Spinal cord (tissue), 10 donors: Measurements from ENCODE around the gene PLD1. TPM values are rescaled to one million over a fixed set of nuclear protein-coding genes. Genes with fewer than 3 reads are reported as not detected.
"Not testable (repeated sequence)": the region's sequence is repeated elsewhere in the genome, so short reads cannot be mapped to it uniquely, and the experiment has no call there.

Experiments used
- DNase-seq, 6 donors: peaks; one replicate each; pipeline versions ENCODE4 v3.0.0 to v3.0.0-alpha.2; 2013 to 2015; ENCODE audit warnings: low spot score in 6 of 6, low read depth in 4 of 6
- H3K27ac ChIP-seq: one replicate; pipeline ENCODE4 v1.5.1; 2013; ENCODE audit warnings: low read depth, low read length, control low read depth
- H3K27me3 ChIP-seq: one replicate; pipeline ENCODE4 v1.6.1; 2013; ENCODE audit warnings: low read length; ENCODE audit not compliant: control insufficient read depth, insufficient read depth
- H3K36me3 ChIP-seq: one replicate; pipeline ENCODE4 v1.6.1; 2013; ENCODE audit warnings: low read length; ENCODE audit not compliant: control insufficient read depth, insufficient read depth
- H3K4me1 ChIP-seq: one replicate; pipeline ENCODE4 v1.6.1; 2013; ENCODE audit warnings: low read length; ENCODE audit not compliant: control insufficient read depth, insufficient read depth
- H3K4me3 ChIP-seq: one replicate; pipeline ENCODE4 v1.5.1; 2013; ENCODE audit warnings: low read depth, low read length, control low read depth
- H3K9me3 ChIP-seq: one replicate; pipeline ENCODE4 v1.6.1; 2013; ENCODE audit warnings: low read length; ENCODE audit not compliant: control insufficient read depth, insufficient read depth
- WGBS: methylation state at CpG from one replicate; pipeline ENCODE4 v1.1.5; 2013; ENCODE audit warnings: missing lambda C conversion rate; ENCODE audit not compliant: insufficient coverage; 5-methylcytosine and 5-hydroxymethylcytosine counted together
- polyA plus RNA-seq, 2 donors: library from polyadenylated mRNA; unstranded; fragments of 120-200 nt; gene quantifications; one replicate each; pipeline ENCODE4 v1.2.1, GENCODE V29; 2013; ENCODE audit not compliant: insufficient read length in 2 of 2
- total RNA-seq, 2 donors: library from RNA; depleted of rRNA in 1 of 2; stranded (reverse); fragments of 120-200 nt in 1 of 2; fragments of >200 nt in 1 of 2; gene quantifications; one replicate each; pipeline versions ENCODE4 v1.2.3 to v1.2.4, GENCODE V29; 2013 to 2014
- donor health status: healthy.

The PLD1 gene
- total and polyA plus RNA-seq, 4 donors: 31.1 to 92.5 (median 51.2) TPM

DNA sequence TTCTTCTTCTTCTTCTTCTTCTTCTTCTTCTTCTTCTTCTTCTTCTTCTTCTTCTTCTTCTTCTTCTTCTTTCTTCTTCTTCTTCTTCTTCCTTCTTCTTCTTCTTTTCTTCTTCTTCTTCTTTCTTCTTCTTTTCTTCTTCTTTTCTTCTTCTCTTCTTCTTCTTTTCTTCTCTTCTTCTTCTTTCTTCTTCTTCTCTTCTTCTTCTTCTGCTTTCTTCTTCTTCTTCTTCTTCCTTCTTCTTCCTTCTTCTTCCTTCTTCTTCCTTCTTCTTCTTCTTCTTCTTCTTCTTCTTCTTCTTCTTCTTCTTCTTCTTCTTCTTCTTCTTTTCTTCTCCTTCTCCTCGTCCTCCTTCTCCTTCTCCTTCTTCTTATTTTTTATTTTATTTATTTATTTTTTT, 247.8 kb downstream of the PLD1 start:
- not testable (repeated sequence) for H3K9me3 ChIP-seq, H3K4me3 ChIP-seq, DNase-seq, H3K36me3 ChIP-seq, H3K27me3 ChIP-seq, H3K27ac ChIP-seq
- peaks cover 14% of the 10 kb centered on the region for H3K4me1 ChIP-seq
- no CpG with 5 or more reads among the region's 1 CpG for WGBS

- Histone ChIP-seq H3K4me3 (no peak overlapping the region), H3K36me3 (no peaks in the 10 kb centered on the region), H3K4me1 (peaks cover 15% of the 10 kb centered on the region), H3K27ac (no peak overlapping the region), H3K9me3 (no peaks in the 10 kb centered on the region), H3K27me3 (no peaks in the 10 kb centered on the region)
- no peak for DNase-seq
- 100% methylated on average over 3 of the region's 5 CpGs for WGBS
Measured at GRCh38 chr3:171561596-171562323, 248.5 kb downstream of the PLD1 start.

- WGBS: 86% methylated on average over 6 of the region's 7 CpGs
Measured at GRCh38 chr3:171559586-171559985, 250.7 kb downstream of the PLD1 start.

DNA sequence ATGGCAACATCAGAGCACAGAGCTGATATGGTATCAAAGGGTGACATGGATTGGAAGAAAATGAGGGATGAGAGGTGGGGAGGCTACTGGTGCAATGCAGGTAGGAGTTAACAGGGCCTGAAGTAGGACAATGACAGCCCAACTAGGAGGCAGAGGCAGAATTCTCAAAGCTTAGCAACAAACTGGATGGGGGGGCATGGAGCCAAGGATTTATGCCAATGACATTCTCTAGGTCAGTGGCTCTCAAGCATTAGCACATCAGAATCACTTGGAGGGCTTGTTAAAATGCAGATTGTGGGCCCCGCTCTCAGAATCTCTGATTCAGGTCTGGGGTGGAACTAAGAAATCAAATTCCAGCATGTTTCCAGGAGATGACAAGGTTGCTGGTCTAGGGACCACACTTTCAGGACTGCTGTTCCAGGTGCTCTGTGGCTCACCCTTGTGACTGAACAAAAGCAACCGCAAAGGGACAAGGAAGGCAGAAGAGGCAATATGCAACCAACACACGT, 252.0 kb downstream of the PLD1 start:
- WGBS: 62% methylated on average over 2 of the region's 3 CpGs
- DNase-seq: peak in 1 of 6 donors; percentile 52
- Histone ChIP-seq H3K27me3 (no peaks in the 10 kb centered on the region), H3K27ac (no peak overlapping the region), H3K4me3 (no peak overlapping the region), H3K9me3 (no peaks in the 10 kb centered on the region), H3K36me3 (no peaks in the 10 kb centered on the region), H3K4me1 (peaks cover 14% of the 10 kb centered on the region)

More at GRCh38 chr3:171559586-171559985, 250.7 kb downstream of the PLD1 start:
- H3K36me3 ChIP-seq: no peaks in the 10 kb centered on the region
- DNase-seq: no peak
- no peak overlapping the region for H3K4me3 ChIP-seq
- H3K27me3 ChIP-seq: no peaks in the 10 kb centered on the region
- peaks cover 14% of the 10 kb centered on the region for H3K4me1 ChIP-seq
- H3K9me3 ChIP-seq: no peaks in the 10 kb centered on the region
- H3K27ac ChIP-seq: no peak overlapping the region

GRCh38 chr3:171557173-171557572, 253.1 kb downstream of the PLD1 start:
- H3K36me3 ChIP-seq: no peaks in the 10 kb centered on the region
- H3K4me3 ChIP-seq: no peak overlapping the region
- H3K9me3 ChIP-seq: no peaks in the 10 kb centered on the region
- no peaks in the 10 kb centered on the region for H3K27me3 ChIP-seq
- no peak for DNase-seq
- no peak overlapping the region for H3K27ac ChIP-seq
- H3K4me1 ChIP-seq: peaks cover 14% of the 10 kb centered on the region

GRCh38 chr3:171556574-171557145, 253.6 kb downstream of the PLD1 start:
- 81% methylated on average over 2 of the region's 4 CpGs for WGBS

DNA sequence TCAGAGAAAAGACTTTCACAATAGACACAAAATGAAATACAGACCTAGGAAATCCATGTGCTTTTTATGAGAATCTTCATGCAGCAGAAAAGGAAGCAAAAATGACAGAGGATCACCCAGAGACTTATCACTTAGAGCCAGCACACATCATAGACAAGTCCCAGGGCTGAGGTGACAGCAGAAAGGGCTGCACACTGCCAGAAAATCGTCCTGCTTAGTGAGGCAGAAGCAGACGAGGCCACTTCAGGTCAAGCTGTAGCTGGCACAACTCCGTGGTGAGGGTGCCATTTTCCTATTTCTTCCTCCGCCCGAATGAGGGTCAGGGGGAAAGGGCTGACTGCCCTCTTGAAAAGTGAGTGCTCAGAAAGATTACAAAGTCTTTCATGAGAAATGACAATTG, 254.1 kb downstream of the PLD1 start:
- no peak overlapping the region for H3K4me3 ChIP-seq
- H3K9me3 ChIP-seq: no peaks in the 10 kb centered on the region
- WGBS: 11% methylated on average over 5 of the region's 5 CpGs

More at GRCh38 chr3:171556574-171557145, 253.6 kb downstream of the PLD1 start:
- DNase-seq: peak in 3 of 6 donors; percentile 31 to 88 (median 53)
- Histone ChIP-seq H3K9me3 (no peaks in the 10 kb centered on the region), H3K27ac (no peak overlapping the region), H3K36me3 (no peaks in the 10 kb centered on the region), H3K4me3 (no peak overlapping the region), H3K27me3 (no peaks in the 10 kb centered on the region), H3K4me1 (peaks cover 14% of the 10 kb centered on the region)

GRCh38 chr3:171553086-171553485, 257.2 kb downstream of the PLD1 start:
- Histone ChIP-seq H3K36me3 (no peaks in the 10 kb centered on the region), H3K27ac (no peak overlapping the region), H3K4me1 (peaks cover 9% of the 10 kb centered on the region), H3K27me3 (no peaks in the 10 kb centered on the region), H3K9me3 (no peaks in the 10 kb centered on the region), H3K4me3 (no peak overlapping the region)
- 86% methylated on average over 2 of the region's 2 CpGs for WGBS
- no peak for DNase-seq

More for the DNA sequence above, 254.1 kb downstream of the PLD1 start:
- peaks cover 14% of the 10 kb centered on the region for H3K4me1 ChIP-seq
- H3K27me3 ChIP-seq: no peaks in the 10 kb centered on the region
- no peak overlapping the region for H3K27ac ChIP-seq
- no peaks in the 10 kb centered on the region for H3K36me3 ChIP-seq
- DNase-seq: peak in 3 of 6 donors; percentile 11 to 44 (median 28)

DNA sequence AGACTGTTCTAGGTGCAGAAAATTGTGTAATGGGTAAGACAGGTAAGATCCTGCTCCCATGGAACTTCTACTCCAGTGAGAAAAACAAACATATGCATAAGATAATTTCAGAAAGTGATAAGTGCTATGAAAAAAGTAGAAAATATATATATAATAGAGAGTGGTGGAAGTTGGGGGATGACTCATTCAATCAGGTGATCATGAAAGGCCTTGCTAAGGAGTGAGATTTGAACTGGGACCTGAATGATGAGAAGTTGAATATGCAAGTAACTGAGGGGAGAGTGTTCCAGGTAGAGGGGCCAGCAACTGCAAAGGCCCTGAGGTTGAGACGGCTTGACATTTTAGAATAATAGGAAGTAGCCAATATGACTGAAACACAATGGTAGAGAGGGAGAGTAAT, 257.8 kb downstream of the PLD1 start:
- no peak for DNase-seq
- no peaks in the 10 kb centered on the region for H3K9me3 ChIP-seq
- H3K36me3 ChIP-seq: no peaks in the 10 kb centered on the region
- no peak overlapping the region for H3K4me3 ChIP-seq
- WGBS: 100% methylated on average over 1 of the region's 1 CpG
- H3K27ac ChIP-seq: no peak overlapping the region
- peaks cover 8% of the 10 kb centered on the region for H3K4me1 ChIP-seq
- H3K27me3 ChIP-seq: no peaks in the 10 kb centered on the region

GRCh38 chr3:171551296-171551695, 259.0 kb downstream of the PLD1 start:
- H3K4me1 ChIP-seq: peaks cover 3% of the 10 kb centered on the region
- H3K4me3 ChIP-seq: no peak overlapping the region
- H3K27ac ChIP-seq: no peak overlapping the region
- H3K36me3 ChIP-seq: no peaks in the 10 kb centered on the region
- no peaks in the 10 kb centered on the region for H3K9me3 ChIP-seq
- no CpG with 5 or more reads among the region's 1 CpG for WGBS
- no peaks in the 10 kb centered on the region for H3K27me3 ChIP-seq
- DNase-seq: no peak
